ENCODE results near the gene TBC1D1.

TBC1D1 gene

GRCh38 chr4:38176165-38176564 lies 285.3 kb downstream of the TBC1D1 start:
- peak overlapping the region in 5 of 11 experiments; percentile 0 to 84 (median 81); a peak in 9 of 22 replicates for H3K9ac ChIP-seq
- H3K4me2 ChIP-seq, result peak overlapping the region; percentile 70 to 91 (median 79)
- H4K20me1 ChIP-seq, result no peaks in the 10 kb centered on the region
- TF ChIP-seq Cebpa-rat (IDR thresholded peaks at IDR 0.05), result no peak
- H3K4me3 ChIP-seq, result no peak overlapping the region
- peaks cover 0 to 12% (median 7%) of the 10 kb centered on the region in 11 experiments; a peak in 8 of 22 replicates for H3K9me3 ChIP-seq (replicated peaks in 1 of 11)
- H3K27ac ChIP-seq, result peak overlapping the region in 9 of 11 experiments; percentile 78 to 97 (median 81); a peak in 17 of 22 replicates
- H3K4me1 ChIP-seq, result peaks cover 48 to 95% (median 58%) of the 10 kb centered on the region in 10 experiments
- H3K36me3 ChIP-seq, result no peaks in the 10 kb centered on the region
- no peaks in the 10 kb centered on the region for H3K27me3 ChIP-seq

GRCh38 chr4:38177035-38177546 lies 286.2 kb downstream of the TBC1D1 start:
- H3K4me1 ChIP-seq, result peaks cover 48 to 94% (median 58%) of the 10 kb centered on the region in 10 experiments
- H3K36me3 ChIP-seq, result no peaks in the 10 kb centered on the region
- peak overlapping the region; percentile 70 to 91 (median 79) for H3K4me2 ChIP-seq
- peaks cover 0 to 4% (median 0%) of the 10 kb centered on the region in 11 experiments; a peak in 5 of 22 replicates for H3K9me3 ChIP-seq (replicated peaks in 1 of 11)
- peak overlapping the region in 6 of 10 experiments; percentile 1 to 40 (median 14); a peak in 8 of 20 replicates for H3K4me3 ChIP-seq
- H3K9ac ChIP-seq, result peak overlapping the region; percentile 56 to 84 (median 71)
- TF ChIP-seq Cebpa-rat (IDR thresholded peaks at IDR 0.05), result no peak
- peak overlapping the region; percentile 69 to 97 (median 79) for H3K27ac ChIP-seq
- H3K27me3 ChIP-seq, result no peaks in the 10 kb centered on the region
- no peaks in the 10 kb centered on the region for H4K20me1 ChIP-seq

GRCh38 chr4:38177641-38178391 lies 286.9 kb downstream of the TBC1D1 start:
- no peaks in the 10 kb centered on the region for H3K27me3 ChIP-seq
- H3K9me3 ChIP-seq (replicated peaks in 1 of 11), result peaks cover 5 to 8% (median 6%) of the 10 kb centered on the region in 11 experiments; a peak in 14 of 22 replicates
- H3K4me1 ChIP-seq, result peaks cover 48 to 87% (median 58%) of the 10 kb centered on the region in 10 experiments
- TF ChIP-seq Cebpa-rat (IDR thresholded peaks at IDR 0.05), result peak in 5 of 11 experiments; percentile 43 to 72 (median 57); a peak in 6 of 22 replicates
- peak overlapping the region; percentile 56 to 84 (median 71) for H3K9ac ChIP-seq
- H3K4me2 ChIP-seq, result peak overlapping the region; percentile 70 to 91 (median 79)
- H3K4me3 ChIP-seq, result peak overlapping the region in 5 of 10 experiments; percentile 3 to 40 (median 16); a peak in 2 of 20 replicates
- H4K20me1 ChIP-seq, result no peaks in the 10 kb centered on the region
- H3K36me3 ChIP-seq, result no peaks in the 10 kb centered on the region
- peak overlapping the region; percentile 69 to 97 (median 79) for H3K27ac ChIP-seq

- Histone ChIP-seq H3K4me2 (peak overlapping the region; percentile 70 to 91 (median 79)), H3K36me3 (no peaks in the 10 kb centered on the region), H3K27ac (peak overlapping the region; percentile 57 to 97 (median 79); a peak in 17 of 22 replicates), H4K20me1 (no peaks in the 10 kb centered on the region), H3K4me3 (no peak overlapping the region), H3K4me1 (peaks cover 48 to 80% (median 58%) of the 10 kb centered on the region in 10 experiments), H3K9me3 (replicated peaks in 1 of 11) (peaks cover 6 to 13% (median 8%) of the 10 kb centered on the region in 11 experiments; a peak in 14 of 22 replicates), H3K9ac (peak overlapping the region in 6 of 11 experiments; percentile 15 to 84 (median 78); a peak in 9 of 22 replicates), H3K27me3 (no peaks in the 10 kb centered on the region)
- TF ChIP-seq Cebpa-rat (IDR thresholded peaks at IDR 0.05), result no peak
Observed at GRCh38 chr4:38178392-38178995, 287.6 kb downstream of the TBC1D1 start.

GRCh38 chr4:38179690-38180377 lies 288.9 kb downstream of the TBC1D1 start:
- peak overlapping the region in 3 of 11 experiments; percentile 87 to 89 (median 87); a peak in 6 of 22 replicates for H3K4me2 ChIP-seq
- H3K27ac ChIP-seq, result peak overlapping the region in 3 of 11 experiments; percentile 6 to 95 (median 85); a peak in 2 of 22 replicates
- peak overlapping the region in 1 of 11 experiments; percentile 84; a peak in 1 of 22 replicates for H3K9ac ChIP-seq
- peaks cover 42 to 68% (median 46%) of the 10 kb centered on the region in 10 experiments for H3K4me1 ChIP-seq
- no peaks in the 10 kb centered on the region for H4K20me1 ChIP-seq
- no peak for TF ChIP-seq Cebpa-rat (IDR thresholded peaks at IDR 0.05)
- no peaks in the 10 kb centered on the region for H3K27me3 ChIP-seq
- no peaks in the 10 kb centered on the region for H3K36me3 ChIP-seq
- no peak overlapping the region for H3K4me3 ChIP-seq
- peaks cover 6 to 13% (median 8%) of the 10 kb centered on the region in 11 experiments; a peak in 14 of 22 replicates for H3K9me3 ChIP-seq (replicated peaks in 1 of 11)

- Histone ChIP-seq H3K27me3 (no peaks in the 10 kb centered on the region), H3K36me3 (no peaks in the 10 kb centered on the region), H3K4me3 (no peak overlapping the region), H3K4me2 (peak overlapping the region in 2 of 11 experiments; percentile 35 to 87; a peak in 4 of 22 replicates), H3K9ac (no peak overlapping the region), H4K20me1 (no peaks in the 10 kb centered on the region), H3K27ac (no peak overlapping the region), H3K4me1 (peaks cover 36 to 62% (median 40%) of the 10 kb centered on the region in 10 experiments), H3K9me3 (replicated peaks in 1 of 11) (peaks cover 6 to 13% (median 8%) of the 10 kb centered on the region in 11 experiments; a peak in 14 of 22 replicates)
- TF ChIP-seq Cebpa-rat (IDR thresholded peaks at IDR 0.05), result no peak
Observed at GRCh38 chr4:38180456-38180855, 289.6 kb downstream of the TBC1D1 start.

GRCh38 chr4:38181286-38181685 lies 290.4 kb downstream of the TBC1D1 start:
- Histone ChIP-seq H3K27me3 (no peaks in the 10 kb centered on the region), H3K27ac (no peak overlapping the region), H3K4me2 (peak overlapping the region in 2 of 11 experiments; percentile 27 to 87; a peak in 3 of 22 replicates), H3K36me3 (no peaks in the 10 kb centered on the region), H3K9ac (no peak overlapping the region), H3K9me3 (replicated peaks in 1 of 11) (peaks cover 6 to 13% (median 8%) of the 10 kb centered on the region in 11 experiments; a peak in 14 of 22 replicates), H4K20me1 (no peaks in the 10 kb centered on the region), H3K4me1 (peaks cover 28 to 54% (median 32%) of the 10 kb centered on the region in 10 experiments), H3K4me3 (no peak overlapping the region)
- no peak for TF ChIP-seq Cebpa-rat (IDR thresholded peaks at IDR 0.05)

- Histone ChIP-seq H3K4me3 (no peak overlapping the region), H3K9ac (no peak overlapping the region), H3K4me2 (no peak overlapping the region), H3K27me3 (no peaks in the 10 kb centered on the region), H3K9me3 (replicated peaks in 1 of 11) (peaks cover 6 to 13% (median 8%) of the 10 kb centered on the region in 11 experiments; a peak in 14 of 22 replicates), H3K4me1 (peaks cover 17 to 42% (median 20%) of the 10 kb centered on the region in 10 experiments), H4K20me1 (no peaks in the 10 kb centered on the region), H3K36me3 (no peaks in the 10 kb centered on the region), H3K27ac (no peak overlapping the region)
- no peak for TF ChIP-seq Cebpa-rat (IDR thresholded peaks at IDR 0.05)
Observed at GRCh38 chr4:38182334-38182998, 291.6 kb downstream of the TBC1D1 start.
